Measurements from ENCODE around the gene CHCHD6. TPM values are rescaled to one million over a fixed set of nuclear protein-coding genes. Genes with fewer than 3 reads are reported as not detected.

CHCHD6 gene
- total RNA-seq, 1 donor = 10.9 TPM

DNA sequence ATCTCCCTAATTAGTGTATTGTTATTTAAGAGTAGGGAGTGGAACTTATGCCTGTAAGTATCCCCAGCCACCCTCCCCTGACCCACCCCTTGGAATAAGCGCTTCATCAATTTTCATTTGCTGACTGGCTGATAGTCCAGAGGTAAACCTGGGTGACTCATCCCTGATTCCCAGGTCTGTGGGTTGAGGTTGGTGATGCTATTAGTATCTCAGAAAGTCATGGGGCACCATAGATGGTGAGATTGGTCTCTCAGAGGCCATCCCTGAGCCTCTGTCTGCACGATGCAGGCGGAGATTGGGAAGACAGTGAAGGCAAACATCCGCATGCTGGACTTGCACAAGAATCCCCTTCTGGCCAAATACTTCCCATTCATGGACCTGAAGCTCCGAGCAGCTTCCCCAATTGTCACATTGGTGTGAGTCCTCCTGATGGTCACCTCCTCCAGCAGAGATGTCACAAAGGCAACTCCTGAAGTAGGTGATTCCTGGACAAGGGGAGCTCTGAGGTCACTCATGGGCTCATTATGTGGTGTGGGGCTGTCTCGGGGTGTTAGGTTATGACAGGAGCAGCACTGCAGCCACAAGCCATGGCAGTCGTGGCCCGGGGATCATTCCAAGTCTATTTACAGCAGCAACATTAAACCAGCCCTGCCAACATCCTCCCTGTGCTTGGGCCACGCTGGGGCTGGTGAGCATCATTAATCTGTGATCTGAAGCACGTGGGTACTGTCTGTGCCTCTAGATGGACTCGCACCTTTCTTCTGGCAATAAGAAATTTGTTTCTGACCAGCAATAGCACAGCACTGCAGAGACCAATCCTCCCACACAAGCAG, 42.3 kb upstream of the CHCHD6 start:
- Histone ChIP-seq H3K36me3 (ENCODE audit: insufficient read depth, low read length) (no peaks in the 10 kb centered on the region), H2AFZ (ENCODE audit: low read length) (no peak overlapping the region), H3K9me3 (ENCODE audit: low read depth, low read length) (no peaks in the 10 kb centered on the region), H3K4me3 (ENCODE audit: insufficient read depth, low read length) (no peak overlapping the region), H3K4me1 (ENCODE audit: insufficient read depth, low read length) (peaks cover 11% of the 10 kb centered on the region), H3K27me3 (ENCODE audit: insufficient read depth, low read length) (peaks cover 51% of the 10 kb centered on the region), H3K4me2 (ENCODE audit: insufficient read depth, low read length) (no peak overlapping the region), H4K20me1 (ENCODE audit: insufficient read depth, low read length) (no peaks in the 10 kb centered on the region), H3K79me2 (ENCODE audit: insufficient read depth, low read length) (no peaks in the 10 kb centered on the region), H3K27ac (ENCODE audit: low read depth, low read length) (no peak overlapping the region)
- no peak for DNase-seq (ENCODE audit: insufficient read length, low spot score, missing footprints)
- TF ChIP-seq CTCF (IDR thresholded peaks at IDR 0.05; ENCODE audit: extremely low read depth, low read depth, low read length) = no peak

- Histone ChIP-seq H3K4me2 (ENCODE audit: insufficient read depth, low read length) (no peak overlapping the region), H3K36me3 (ENCODE audit: insufficient read depth, low read length) (no peaks in the 10 kb centered on the region), H3K4me1 (ENCODE audit: insufficient read depth, low read length) (peaks cover 11% of the 10 kb centered on the region), H3K4me3 (ENCODE audit: insufficient read depth, low read length) (no peak overlapping the region), H3K9me3 (ENCODE audit: low read depth, low read length) (no peaks in the 10 kb centered on the region), H3K27ac (ENCODE audit: low read depth, low read length) (no peak overlapping the region), H2AFZ (ENCODE audit: low read length) (no peak overlapping the region), H4K20me1 (ENCODE audit: insufficient read depth, low read length) (no peaks in the 10 kb centered on the region), H3K79me2 (ENCODE audit: insufficient read depth, low read length) (no peaks in the 10 kb centered on the region), H3K27me3 (ENCODE audit: insufficient read depth, low read length) (peaks cover 53% of the 10 kb centered on the region)
- no peak for DNase-seq (ENCODE audit: insufficient read length, low spot score, missing footprints)
- no peak for TF ChIP-seq CTCF (IDR thresholded peaks at IDR 0.05; ENCODE audit: extremely low read depth, low read depth, low read length)
Observed at GRCh38 chr3:126663257-126663656, 40.8 kb upstream of the CHCHD6 start.

DNA sequence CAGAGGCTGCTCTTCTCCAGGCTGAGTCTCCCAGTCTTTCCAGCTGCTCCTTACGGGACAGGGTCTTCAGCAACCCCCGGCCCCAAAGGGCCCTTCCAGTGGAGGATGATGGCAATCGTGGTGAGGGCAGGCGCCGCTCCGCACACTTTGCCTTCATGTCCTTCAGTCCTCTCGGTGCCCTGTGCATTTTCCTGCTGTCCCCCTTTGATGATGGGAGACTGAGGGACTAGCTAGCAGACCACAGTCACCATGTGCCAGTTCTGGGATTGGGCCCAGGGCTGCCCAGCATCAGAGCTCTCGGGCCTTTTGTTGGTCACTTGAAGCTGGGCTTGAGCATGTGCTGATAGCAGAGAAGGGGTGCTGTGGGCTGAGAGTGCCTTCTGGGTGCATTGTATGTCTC, 40.3 kb upstream of the CHCHD6 start:
- Histone ChIP-seq H3K27me3 (ENCODE audit: insufficient read depth, low read length) (peaks cover 53% of the 10 kb centered on the region), H4K20me1 (ENCODE audit: insufficient read depth, low read length) (no peaks in the 10 kb centered on the region), H3K4me2 (ENCODE audit: insufficient read depth, low read length) (no peak overlapping the region), H3K79me2 (ENCODE audit: insufficient read depth, low read length) (no peaks in the 10 kb centered on the region), H2AFZ (ENCODE audit: low read length) (no peak overlapping the region), H3K4me3 (ENCODE audit: insufficient read depth, low read length) (no peak overlapping the region), H3K4me1 (ENCODE audit: insufficient read depth, low read length) (peaks cover 11% of the 10 kb centered on the region), H3K9me3 (ENCODE audit: low read depth, low read length) (no peaks in the 10 kb centered on the region), H3K27ac (ENCODE audit: low read depth, low read length) (no peak overlapping the region), H3K36me3 (ENCODE audit: insufficient read depth, low read length) (no peaks in the 10 kb centered on the region)
- DNase-seq (ENCODE audit: insufficient read length, low spot score, missing footprints) = no peak
- TF ChIP-seq CTCF (IDR thresholded peaks at IDR 0.05; ENCODE audit: extremely low read depth, low read depth, low read length) = no peak

DNA sequence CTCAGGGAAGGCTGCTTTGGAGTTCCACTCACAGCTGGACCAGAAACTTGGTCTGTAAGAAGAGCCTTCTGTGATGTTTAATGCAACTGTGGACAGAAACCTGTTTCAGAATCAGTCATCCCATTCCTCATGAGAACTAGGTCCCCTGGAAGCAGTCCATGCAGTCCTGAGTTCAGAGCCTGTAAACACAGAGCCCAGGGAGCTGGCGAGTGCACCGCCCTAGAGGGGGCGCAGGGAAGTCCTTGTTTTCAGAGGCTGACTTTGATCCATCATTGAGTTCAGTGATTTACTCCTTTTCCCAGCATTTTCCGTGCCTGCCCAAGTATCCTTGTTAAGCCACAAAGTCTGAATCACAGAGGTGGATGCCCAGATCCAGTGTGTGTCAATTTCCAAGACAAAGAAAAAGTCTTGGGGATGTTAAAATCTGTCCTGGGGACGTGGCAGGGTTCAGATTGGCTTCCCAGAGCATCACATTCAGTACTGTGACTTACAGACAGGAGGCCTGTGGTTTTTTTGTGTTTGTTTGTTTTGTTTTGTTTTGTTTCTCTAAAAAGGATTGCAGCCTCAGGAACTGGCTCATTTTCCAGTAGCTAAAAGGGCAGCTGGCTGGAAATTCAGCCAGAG, 39.3 kb upstream of the CHCHD6 start:
- Histone ChIP-seq H3K4me1 (ENCODE audit: insufficient read depth, low read length) (peaks cover 11% of the 10 kb centered on the region), H3K4me3 (ENCODE audit: insufficient read depth, low read length) (no peak overlapping the region), H3K36me3 (ENCODE audit: insufficient read depth, low read length) (no peaks in the 10 kb centered on the region), H3K4me2 (ENCODE audit: insufficient read depth, low read length) (no peak overlapping the region), H3K79me2 (ENCODE audit: insufficient read depth, low read length) (no peaks in the 10 kb centered on the region), H4K20me1 (ENCODE audit: insufficient read depth, low read length) (no peaks in the 10 kb centered on the region), H3K27ac (ENCODE audit: low read depth, low read length) (no peak overlapping the region), H3K27me3 (ENCODE audit: insufficient read depth, low read length) (peaks cover 50% of the 10 kb centered on the region), H3K9me3 (ENCODE audit: low read depth, low read length) (no peaks in the 10 kb centered on the region), H2AFZ (ENCODE audit: low read length) (no peak overlapping the region)
- TF ChIP-seq CTCF (IDR thresholded peaks at IDR 0.05; ENCODE audit: extremely low read depth, low read depth, low read length) = peak; percentile 44
- peak; percentile 86 for DNase-seq (ENCODE audit: insufficient read length, low spot score, missing footprints)
